ENCODE data around the gene CNRIP1.

The CNRIP1 gene

DNA sequence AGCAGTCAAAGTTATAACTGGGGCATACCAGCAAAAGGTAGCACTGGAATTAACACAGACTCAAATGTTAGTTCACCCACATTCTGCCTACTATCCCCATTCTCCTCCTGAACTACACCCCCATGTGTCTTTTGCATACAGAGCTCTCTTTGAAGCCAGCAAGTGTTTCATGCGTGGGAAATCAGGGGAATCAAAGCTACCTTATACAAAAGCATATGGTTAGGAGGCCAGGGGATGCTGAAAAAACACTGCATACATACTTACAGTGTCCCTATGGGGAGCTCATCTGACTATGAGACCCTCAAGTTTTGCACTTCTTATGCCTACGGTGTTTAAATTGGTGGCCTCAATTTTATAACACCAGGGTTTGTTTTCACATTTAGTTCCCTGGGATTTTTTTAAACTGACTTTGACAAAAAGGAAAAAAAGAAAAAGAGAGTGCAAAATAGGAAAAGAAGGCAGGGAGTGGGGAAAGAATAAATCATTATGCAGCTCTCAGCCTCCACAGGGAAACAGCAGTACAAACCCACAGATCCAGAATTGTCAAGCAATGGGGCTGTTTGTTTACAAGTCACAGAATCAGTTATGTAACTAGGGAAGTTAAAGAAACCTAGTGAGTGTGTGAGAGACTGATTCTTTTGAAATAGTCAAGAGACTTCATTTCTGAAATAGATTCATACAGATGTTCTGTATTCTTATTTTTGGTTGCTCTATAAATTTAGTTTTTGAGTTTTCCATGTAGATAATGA is 47.3 kb downstream of the CNRIP1 start:
- Mint-ChIP-seq H3K36me3 (ENCODE audit: low read depth) (no peaks in the 10 kb centered on the region), H3K4me1 (ENCODE audit: low read depth) (no peaks in the 10 kb centered on the region), H3K27ac (no peak overlapping the region), H3K27me3 (ENCODE audit: low read depth) (peaks cover 42% of the 10 kb centered on the region), H3K9me3 (no peaks in the 10 kb centered on the region), H3K4me3 (no peak overlapping the region)
- DNase-seq (ENCODE audit: low spot score): no peak

DNA sequence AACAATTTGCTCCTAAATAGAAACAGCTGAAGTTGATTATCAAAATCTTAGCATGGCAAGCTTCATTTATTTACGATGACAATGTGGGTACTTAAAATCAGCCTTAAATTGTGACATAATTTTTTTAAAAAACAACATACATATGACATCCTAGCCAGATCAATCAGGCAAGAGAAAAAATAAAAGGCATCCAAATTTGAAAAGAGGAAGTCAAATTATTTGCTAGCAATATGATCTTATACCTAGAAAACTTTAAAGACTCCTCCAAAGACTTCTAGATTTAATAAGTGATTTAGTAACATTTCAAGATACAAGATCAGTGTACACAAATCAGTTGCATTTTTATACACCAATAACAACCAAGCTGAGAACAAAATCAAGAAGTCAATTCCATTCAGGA is 53.1 kb downstream of the CNRIP1 start:
- no peak overlapping the region for H3K4me3 Mint-ChIP-seq
- H3K9me3 Mint-ChIP-seq: no peaks in the 10 kb centered on the region
- no peaks in the 10 kb centered on the region for H3K4me1 Mint-ChIP-seq (ENCODE audit: low read depth)
- H3K27me3 Mint-ChIP-seq (ENCODE audit: low read depth): peaks cover 36% of the 10 kb centered on the region
- H3K36me3 Mint-ChIP-seq (ENCODE audit: low read depth): no peaks in the 10 kb centered on the region
- no peak for DNase-seq (ENCODE audit: low spot score)
- H3K27ac Mint-ChIP-seq: no peak overlapping the region

DNA sequence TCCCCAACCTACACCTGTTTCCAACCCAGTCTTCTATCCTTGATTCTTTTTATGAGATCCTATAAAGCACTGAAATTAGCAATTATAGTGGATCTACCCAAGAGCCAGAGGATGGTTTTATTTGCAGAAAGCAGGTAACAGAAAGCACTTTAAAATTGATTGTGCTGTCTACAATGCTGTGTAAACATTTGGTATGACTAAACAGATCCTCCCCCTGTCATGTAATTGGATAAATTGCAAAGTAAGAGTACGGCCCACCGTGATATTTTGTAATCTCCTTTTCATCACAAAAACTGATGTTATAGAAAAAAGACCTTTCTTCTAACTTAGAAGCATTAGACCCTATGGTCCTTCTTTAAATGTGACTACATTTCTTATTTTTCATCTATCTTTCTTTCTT is 56.1 kb downstream of the CNRIP1 start:
- Mint-ChIP-seq H3K27ac (no peak overlapping the region), H3K36me3 (ENCODE audit: low read depth) (no peaks in the 10 kb centered on the region), H3K27me3 (ENCODE audit: low read depth) (peaks cover 28% of the 10 kb centered on the region), H3K4me1 (ENCODE audit: low read depth) (no peaks in the 10 kb centered on the region), H3K4me3 (no peak overlapping the region), H3K9me3 (no peaks in the 10 kb centered on the region)
- no peak for DNase-seq (ENCODE audit: low spot score)

DNA sequence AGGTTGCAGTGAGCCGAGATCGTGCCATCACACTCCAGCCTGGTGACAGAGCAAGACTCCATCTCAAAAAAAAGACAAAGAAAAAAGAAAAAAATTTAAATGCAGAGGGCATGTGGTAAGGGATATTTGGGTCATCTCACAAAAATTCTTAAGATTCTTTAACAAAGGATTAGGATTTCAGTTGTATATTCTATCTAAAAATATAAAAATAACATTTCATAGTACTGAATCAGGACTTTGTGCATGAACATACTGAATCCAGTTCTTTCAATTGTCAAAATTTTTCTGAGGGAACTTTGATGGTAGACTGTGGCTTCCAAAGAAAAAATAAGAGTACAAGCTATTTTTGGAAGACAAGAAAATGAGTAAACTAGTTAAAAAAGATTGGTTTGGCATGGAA is 60.9 kb downstream of the CNRIP1 start:
- Mint-ChIP-seq H3K27me3 (ENCODE audit: low read depth) (peaks cover 9% of the 10 kb centered on the region), H3K4me1 (ENCODE audit: low read depth) (peaks cover 19% of the 10 kb centered on the region), H3K27ac (no peak overlapping the region), H3K36me3 (ENCODE audit: low read depth) (peaks cover 3% of the 10 kb centered on the region), H3K4me3 (no peak overlapping the region), H3K9me3 (no peaks in the 10 kb centered on the region)
- no peak for DNase-seq (ENCODE audit: low spot score)

DNA sequence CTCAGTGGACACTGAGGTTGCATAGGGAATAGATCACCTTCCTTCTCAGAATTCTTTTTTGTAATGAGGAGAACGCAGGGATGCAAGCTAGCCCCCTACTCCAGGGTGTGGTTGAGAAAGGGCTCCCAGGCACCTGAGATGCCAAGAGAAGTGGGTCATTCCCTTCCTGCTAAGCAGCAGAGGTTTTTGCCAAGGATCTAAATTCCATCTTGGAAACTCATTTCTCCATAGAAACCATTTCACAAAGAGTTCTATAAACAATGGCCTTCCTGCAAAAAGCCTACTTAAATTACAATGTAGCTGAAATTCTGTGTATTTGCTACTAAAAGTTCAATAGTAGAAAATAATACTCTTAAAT is 63.7 kb downstream of the CNRIP1 start:
- no peak overlapping the region for H3K27ac Mint-ChIP-seq
- peak overlapping the region; percentile 52 for H3K4me3 Mint-ChIP-seq
- H3K4me1 Mint-ChIP-seq (ENCODE audit: low read depth): peaks cover 22% of the 10 kb centered on the region
- H3K27me3 Mint-ChIP-seq (ENCODE audit: low read depth): peaks cover 4% of the 10 kb centered on the region
- peaks cover 4% of the 10 kb centered on the region for H3K36me3 Mint-ChIP-seq (ENCODE audit: low read depth)
- H3K9me3 Mint-ChIP-seq: no peaks in the 10 kb centered on the region
- no peak for DNase-seq (ENCODE audit: low spot score)

DNA sequence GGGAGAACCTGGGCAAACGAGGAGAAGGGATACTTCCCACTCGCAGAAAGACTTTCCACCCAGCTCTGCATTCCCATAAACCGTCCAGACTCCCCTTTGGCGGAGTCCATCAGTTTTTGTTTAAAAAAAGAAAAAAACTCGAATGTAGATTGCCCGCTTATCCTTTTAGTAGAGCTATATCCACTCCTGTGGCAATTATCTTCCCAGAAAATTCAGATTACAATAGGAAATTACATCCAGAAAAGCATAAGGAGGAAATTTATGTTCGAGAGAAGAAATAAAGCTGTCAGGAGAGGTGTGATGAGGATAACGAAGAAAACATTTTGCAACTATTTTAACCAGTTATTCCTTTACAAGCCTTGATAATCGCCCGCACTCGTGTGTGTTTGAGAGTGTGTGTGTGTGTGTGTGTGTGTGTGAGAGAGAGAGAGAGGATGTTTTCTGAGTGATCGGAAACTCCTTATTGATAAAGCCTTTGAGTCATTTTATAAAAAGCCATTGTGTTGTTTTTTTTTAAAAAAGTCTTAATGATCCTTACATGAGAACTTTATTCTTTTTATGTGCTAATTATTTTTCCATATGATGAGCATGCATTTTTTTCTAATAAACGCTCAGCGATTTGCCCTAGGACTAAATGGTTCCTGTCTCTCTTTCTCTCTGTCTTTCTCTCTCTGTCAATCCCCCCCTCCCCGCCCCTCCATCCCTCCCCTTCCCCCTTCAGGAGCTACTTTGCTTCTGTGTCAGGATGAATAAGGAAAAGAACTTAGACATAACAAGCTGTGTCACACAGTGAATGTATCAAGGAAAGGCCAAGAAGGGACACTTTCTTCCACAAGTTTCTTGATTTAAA is 66.3 kb downstream of the CNRIP1 start:
- peak overlapping the region; percentile 96 for H3K27ac Mint-ChIP-seq
- H3K9me3 Mint-ChIP-seq: no peaks in the 10 kb centered on the region
- H3K36me3 Mint-ChIP-seq (ENCODE audit: low read depth): peaks cover 17% of the 10 kb centered on the region
- H3K27me3 Mint-ChIP-seq (ENCODE audit: low read depth): peaks cover 2% of the 10 kb centered on the region
- peak overlapping the region; percentile 96 for H3K4me3 Mint-ChIP-seq
- no peak for DNase-seq (ENCODE audit: low spot score)
- peaks cover 35% of the 10 kb centered on the region for H3K4me1 Mint-ChIP-seq (ENCODE audit: low read depth)

DNA sequence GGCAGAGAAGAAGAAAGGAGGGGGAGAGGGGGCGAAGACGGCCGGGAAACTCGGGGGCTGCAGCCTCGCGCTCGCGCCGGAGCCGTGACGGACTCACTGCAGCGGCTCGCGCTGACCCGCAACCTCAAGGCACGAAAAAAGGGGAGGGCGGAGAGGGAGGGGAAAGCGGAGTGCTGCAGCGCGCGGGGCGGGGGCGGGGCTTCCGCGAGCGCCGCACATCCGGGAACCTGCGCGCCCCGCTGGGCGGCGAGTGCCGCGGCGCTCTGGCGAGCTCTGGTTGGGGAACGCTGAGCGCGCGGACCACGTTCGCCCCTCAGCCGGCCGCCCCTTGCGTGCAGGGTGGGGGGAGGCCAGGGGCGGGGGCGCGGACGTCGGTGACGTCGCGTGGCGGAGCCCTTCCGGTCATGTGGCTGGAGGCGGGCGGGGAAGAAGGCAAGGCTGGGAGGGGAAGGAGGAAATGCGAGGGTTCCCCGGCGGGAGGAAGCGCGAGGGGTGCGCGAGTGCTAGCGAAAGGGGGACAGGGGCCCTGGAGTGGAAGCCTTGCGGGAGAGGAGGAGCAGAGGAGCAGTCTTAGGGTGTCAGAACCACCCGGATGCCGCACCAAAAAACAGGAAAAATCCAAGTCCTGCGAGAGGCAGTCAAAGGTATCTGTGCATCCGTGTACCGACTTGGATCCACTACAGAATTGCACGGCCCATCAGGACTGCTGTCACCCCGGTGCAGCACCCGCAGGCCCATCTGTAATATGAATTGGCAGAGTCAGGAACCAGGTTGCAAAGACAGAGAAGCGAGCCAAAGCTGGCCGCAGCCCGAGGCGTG is 67.1 kb downstream of the CNRIP1 start, which contains the start of gene PPP3R1:
TSS of gene PPP3R1 (minus strand) at position 133 of the 819 bp plus-strand sequence. CDS start 405 bp downstream, outside the sequence.
- peak; percentile 95 for DNase-seq (ENCODE audit: low spot score)
- Mint-ChIP-seq H3K9me3 (no peaks in the 10 kb centered on the region), H3K27ac (peak within 1 kb of the TSS; percentile 99), H3K4me3 (peak within 1 kb of the TSS; percentile 96), H3K4me1 (ENCODE audit: low read depth) (peaks cover 35% of the 10 kb centered on the region), H3K36me3 (ENCODE audit: low read depth) (peaks cover 17% of the 10 kb centered on the region), H3K27me3 (ENCODE audit: low read depth) (peaks cover 2% of the 10 kb centered on the region)

DNA sequence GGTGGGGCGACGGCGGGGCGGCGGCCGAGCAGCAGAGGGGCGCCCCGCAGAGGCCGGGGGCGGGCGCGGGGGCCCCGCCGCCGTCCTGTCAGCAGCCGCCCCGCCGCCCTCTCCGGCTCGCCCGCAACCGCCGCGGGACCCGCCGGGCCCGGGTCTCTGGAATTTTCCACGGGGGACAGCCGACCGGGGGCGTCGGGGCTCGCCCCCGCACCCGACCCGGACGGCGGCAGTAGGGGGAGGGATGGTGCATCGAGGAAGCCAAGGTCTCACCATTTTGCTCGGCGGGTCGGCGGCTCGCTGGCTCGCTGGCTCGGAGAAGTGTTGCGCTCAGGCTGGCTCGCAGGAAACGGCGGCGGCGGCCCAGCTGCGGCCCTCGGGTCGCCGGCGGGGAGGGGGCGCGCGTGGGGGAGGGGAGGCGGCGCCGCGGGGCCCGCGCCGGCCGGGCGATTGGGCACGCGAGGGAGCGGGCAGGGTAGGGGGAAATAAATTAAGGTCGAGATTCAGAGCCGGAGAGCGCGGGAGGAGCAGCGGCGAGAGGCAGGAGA is 67.8 kb downstream of the CNRIP1 start:
- DNase-seq (ENCODE audit: low spot score): peak; percentile 48

DNA sequence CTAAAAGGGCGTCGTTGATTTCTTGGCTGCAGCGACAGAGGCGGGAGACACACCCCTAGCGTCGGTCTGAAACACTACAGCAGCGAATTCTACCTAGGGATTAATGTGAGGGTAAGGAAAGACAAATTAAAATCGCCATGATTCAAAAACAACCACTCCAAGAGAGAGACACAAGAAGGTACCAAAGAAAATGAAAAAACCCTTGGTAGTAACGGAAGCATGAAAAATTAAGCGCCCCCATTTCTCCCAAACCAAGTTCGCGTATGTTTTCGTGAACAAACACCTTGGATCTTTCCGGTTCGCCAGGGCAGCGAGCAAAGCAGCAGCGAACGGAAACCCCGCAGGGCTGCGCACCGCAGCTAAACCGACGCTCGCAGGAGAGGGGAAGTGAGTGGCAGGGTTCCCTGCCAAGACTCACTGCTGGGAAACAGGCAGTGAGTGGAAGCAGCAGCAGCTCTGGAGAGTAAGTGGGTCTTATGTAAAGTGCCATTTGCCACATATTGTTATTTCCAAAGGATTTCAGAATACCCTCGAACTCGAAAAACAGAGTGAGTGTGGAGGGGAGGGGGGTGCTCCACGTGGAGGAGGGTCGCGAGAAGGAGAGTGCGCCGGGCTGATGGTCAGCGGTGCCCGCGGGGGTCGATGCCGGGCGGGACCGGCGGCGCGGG is 68.4 kb downstream of the CNRIP1 start:
- Mint-ChIP-seq H3K9me3 (no peaks in the 10 kb centered on the region), H3K27me3 (ENCODE audit: low read depth) (no peaks in the 10 kb centered on the region), H3K4me1 (ENCODE audit: low read depth) (peaks cover 32% of the 10 kb centered on the region), H3K36me3 (ENCODE audit: low read depth) (peaks cover 17% of the 10 kb centered on the region), H3K27ac (peak overlapping the region; percentile 99), H3K4me3 (peak overlapping the region; percentile 96)
- DNase-seq (ENCODE audit: low spot score): peak; percentile 74

More for the DNA sequence above, 67.8 kb downstream of the CNRIP1 start:
- H3K27ac Mint-ChIP-seq: peak overlapping the region; percentile 92
- no peaks in the 10 kb centered on the region for H3K9me3 Mint-ChIP-seq
- H3K4me1 Mint-ChIP-seq (ENCODE audit: low read depth): peaks cover 34% of the 10 kb centered on the region
- peak overlapping the region; percentile 85 for H3K4me3 Mint-ChIP-seq
- peaks cover 17% of the 10 kb centered on the region for H3K36me3 Mint-ChIP-seq (ENCODE audit: low read depth)
- peaks cover 2% of the 10 kb centered on the region for H3K27me3 Mint-ChIP-seq (ENCODE audit: low read depth)

DNA sequence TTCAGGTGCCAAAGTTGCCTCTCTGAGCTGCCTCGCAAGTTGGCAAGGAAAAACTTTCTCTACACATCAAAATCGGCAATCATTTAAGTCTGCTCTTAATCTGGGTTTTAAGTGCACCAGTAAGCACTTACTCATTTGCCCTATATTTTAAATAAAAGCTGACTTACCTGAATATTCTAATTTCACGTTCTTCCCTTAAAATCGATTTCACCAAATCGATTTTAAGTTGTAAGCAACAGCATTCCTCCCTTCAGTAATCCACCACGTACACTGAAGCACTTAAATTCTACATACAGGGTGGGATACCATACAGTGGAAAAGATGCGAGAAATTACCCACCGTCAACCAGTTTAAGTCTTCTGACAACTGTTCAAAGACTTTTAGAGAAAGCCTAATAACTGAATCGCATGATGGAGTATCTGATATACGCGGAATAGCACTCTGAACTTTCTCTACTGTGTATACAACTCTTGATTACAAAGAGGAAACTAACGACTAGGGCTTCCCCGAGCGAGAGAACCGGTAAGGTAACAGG is 69.0 kb downstream of the CNRIP1 start:
- Mint-ChIP-seq H3K27ac (peak overlapping the region; percentile 99), H3K9me3 (no peaks in the 10 kb centered on the region), H3K36me3 (ENCODE audit: low read depth) (peaks cover 17% of the 10 kb centered on the region), H3K4me1 (ENCODE audit: low read depth) (peaks cover 27% of the 10 kb centered on the region), H3K4me3 (peak overlapping the region; percentile 96), H3K27me3 (ENCODE audit: low read depth) (no peaks in the 10 kb centered on the region)
- no peak for DNase-seq (ENCODE audit: low spot score)

DNA sequence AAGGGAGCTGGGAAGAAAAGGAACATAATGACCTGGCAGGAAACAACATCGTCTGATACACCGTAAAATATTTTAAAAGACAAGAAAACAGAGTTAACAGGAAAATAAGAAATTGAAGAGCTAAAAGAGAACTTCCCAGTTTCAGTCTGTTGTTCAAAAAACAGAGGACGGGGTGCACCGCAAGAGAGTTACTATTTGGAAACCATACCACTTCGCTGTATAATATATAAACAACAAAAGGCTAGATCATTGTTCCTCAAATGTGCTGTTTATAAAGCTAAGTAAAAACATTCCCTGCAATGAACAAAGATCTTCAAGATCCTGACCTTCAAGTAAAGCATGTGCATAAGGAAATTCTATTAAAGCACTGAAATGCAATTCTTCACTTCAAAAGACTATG is 69.6 kb downstream of the CNRIP1 start:
- H3K27ac Mint-ChIP-seq: peak overlapping the region; percentile 99
- DNase-seq (ENCODE audit: low spot score): no peak
- peaks cover 26% of the 10 kb centered on the region for H3K4me1 Mint-ChIP-seq (ENCODE audit: low read depth)
- H3K27me3 Mint-ChIP-seq (ENCODE audit: low read depth): no peaks in the 10 kb centered on the region
- H3K36me3 Mint-ChIP-seq (ENCODE audit: low read depth): peaks cover 17% of the 10 kb centered on the region
- peak overlapping the region; percentile 96 for H3K4me3 Mint-ChIP-seq
- no peaks in the 10 kb centered on the region for H3K9me3 Mint-ChIP-seq

DNA sequence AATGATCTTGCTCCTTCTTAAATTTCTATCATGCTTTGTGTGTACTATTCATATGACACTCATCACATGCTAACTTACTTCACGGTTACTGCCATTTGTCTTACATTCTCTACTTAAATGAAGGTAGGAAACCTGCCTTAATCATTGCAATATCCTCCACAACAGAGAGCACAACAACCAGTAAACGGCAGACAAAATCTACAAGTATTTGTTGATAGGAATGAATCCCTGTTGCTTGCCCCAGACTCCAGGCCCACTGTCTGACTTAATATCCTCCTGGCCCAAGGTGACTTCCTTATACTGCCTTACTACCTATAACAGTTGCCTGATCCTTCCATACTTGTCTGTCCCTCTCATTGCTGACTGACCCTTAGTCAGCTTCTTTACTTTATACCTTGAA is 70.9 kb downstream of the CNRIP1 start:
- H3K27me3 Mint-ChIP-seq (ENCODE audit: low read depth): no peaks in the 10 kb centered on the region
- no peak overlapping the region for H3K4me3 Mint-ChIP-seq
- no peak for DNase-seq (ENCODE audit: low spot score)
- H3K4me1 Mint-ChIP-seq (ENCODE audit: low read depth): peaks cover 16% of the 10 kb centered on the region
- no peaks in the 10 kb centered on the region for H3K9me3 Mint-ChIP-seq
- H3K27ac Mint-ChIP-seq: no peak overlapping the region
- peaks cover 14% of the 10 kb centered on the region for H3K36me3 Mint-ChIP-seq (ENCODE audit: low read depth)

DNA sequence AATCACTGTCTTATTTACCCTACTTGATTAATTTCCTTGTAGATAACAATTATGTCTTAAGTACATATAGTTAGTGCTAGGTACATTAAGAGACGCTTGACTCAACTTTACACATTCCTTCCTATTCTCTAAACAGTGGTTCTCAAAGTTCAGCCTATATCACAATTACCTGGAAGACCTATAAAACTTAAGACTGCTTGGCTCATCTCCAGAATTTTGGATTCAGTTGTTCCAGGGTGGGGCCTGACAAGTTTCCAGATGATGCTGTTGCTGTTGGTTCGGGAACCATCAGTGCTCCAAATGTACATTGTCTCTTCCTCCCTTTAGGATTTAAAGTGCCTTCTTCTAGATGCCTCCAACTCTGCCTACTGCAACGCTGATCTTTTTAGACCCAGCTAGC is 71.4 kb downstream of the CNRIP1 start:
- no peaks in the 10 kb centered on the region for H3K27me3 Mint-ChIP-seq (ENCODE audit: low read depth)
- no peak for DNase-seq (ENCODE audit: low spot score)
- H3K9me3 Mint-ChIP-seq: no peaks in the 10 kb centered on the region
- H3K36me3 Mint-ChIP-seq (ENCODE audit: low read depth): peaks cover 14% of the 10 kb centered on the region
- no peak overlapping the region for H3K4me3 Mint-ChIP-seq
- no peak overlapping the region for H3K27ac Mint-ChIP-seq
- peaks cover 14% of the 10 kb centered on the region for H3K4me1 Mint-ChIP-seq (ENCODE audit: low read depth)
